CD4-positive, alpha-beta T cell (primary cell): ENCODE measurements around the gene NRXN3. TPM values are rescaled to one million over a fixed set of nuclear protein-coding genes. Genes with fewer than 3 reads are reported as not detected.
"Not testable (repeated sequence)": the region's sequence is repeated elsewhere in the genome, so short reads cannot be mapped to it uniquely, and the experiment has no call there.

Experiments used
- ATAC-seq: fragments of 200-7000 bp; cut with Tn5 transposase; one replicate; pipeline ENCODE4 v1.10.0; 2022; ENCODE audit warnings: mild to moderate bottlenecking; ENCODE audit not compliant: poor library complexity
- CTCF ChIA-PET: fragments of 350-600 bp; sonication (Branson Sonifier 250); formaldehyde crosslinking; loops from one replicate; lab custom pipeline; 2021; ENCODE audit warnings: antibody characterized with exemption, inconsistent platforms; lab: Charles Lee
- POLR2A ChIA-PET: fragments of 350-600 bp; sonication (Branson Sonifier 250); formaldehyde crosslinking; loops from one replicate; lab custom pipeline; 2021; ENCODE audit warnings: antibody characterized with exemption, inconsistent platforms; lab: Charles Lee
- DNase-seq, 14 experiments: peaks; one replicate each; pipeline ENCODE4 v3.0.0-alpha.2; 2013 to 2020; ENCODE audit warnings: mixed read lengths in 2 of 14
- H3K27ac ChIP-seq, 2 donors: one replicate each; pipeline versions ENCODE4 v1.5.1 to v1.7.0; 2013; ENCODE audit warnings: low read length in 2 of 2, low read depth in 1 of 2, mild to moderate bottlenecking in 1 of 2
- H3K27me3 ChIP-seq, 2 experiments: 1 replicate in 1 of 2; 2 replicates in 1 of 2; pipeline versions ENCODE4 v1.6.1 to v1.7.0; 2013; ENCODE audit warnings: low read length in 2 of 2, control low read depth in 1 of 2, mild to moderate bottlenecking in 1 of 2, moderate library complexity in 1 of 2; ENCODE audit not compliant: insufficient read depth in 2 of 2, control insufficient read depth in 1 of 2
- H3K36me3 ChIP-seq: one replicate; pipeline ENCODE4 v1.6.1; 2013; ENCODE audit warnings: low read length, control low read depth; ENCODE audit not compliant: insufficient read depth
- H3K4me1 ChIP-seq: one replicate; pipeline ENCODE4 v1.6.1; 2013; ENCODE audit warnings: low read length, control low read depth; ENCODE audit not compliant: insufficient read depth
- H3K4me3 ChIP-seq: one replicate; pipeline ENCODE4 v1.5.1; 2013; ENCODE audit warnings: mild to moderate bottlenecking, low read length, moderate library complexity
- H3K9me3 ChIP-seq, 2 experiments: 1 replicate in 1 of 2; 2 replicates in 1 of 2; pipeline versions ENCODE4 v1.6.1 to v1.7.0; 2013; ENCODE audit warnings: low read length in 2 of 2, mild to moderate bottlenecking in 2 of 2, control low read depth in 1 of 2, moderate library complexity in 1 of 2; ENCODE audit not compliant: control insufficient read depth in 1 of 2, insufficient read depth in 1 of 2
- H3K27ac Mint-ChIP-seq: one replicate; pipeline ENCODE4 v1.8.0; 2020; ENCODE audit warnings: mixed read lengths
- H3K27me3 Mint-ChIP-seq: one replicate; pipeline ENCODE4 v1.8.0; 2021; ENCODE audit warnings: mixed read lengths
- H3K36me3 Mint-ChIP-seq: one replicate; pipeline ENCODE4 v1.8.0; 2021; ENCODE audit warnings: low read depth, mixed read lengths
- H3K4me1 Mint-ChIP-seq: one replicate; pipeline ENCODE4 v1.8.0; 2021; ENCODE audit warnings: low read depth, mixed read lengths
- H3K4me3 Mint-ChIP-seq: one replicate; pipeline ENCODE4 v1.8.0; 2020; ENCODE audit warnings: mild to moderate bottlenecking, mixed read lengths
- H3K9me3 Mint-ChIP-seq: one replicate; pipeline ENCODE4 v1.8.0; 2020; ENCODE audit warnings: mixed read lengths
- intact Hi-C, 2 experiments: fragments of 100-400 bp; cut with DNase I in 1 of 2; cut with micrococcal nuclease in 1 of 2; formaldehyde crosslinking; loops; one replicate each; pipeline versions ENCODE4 v1.15.1 to v1.9.0; 2023 to 2025; cut with DNase I, micrococcal nuclease
- total RNA-seq, 174 experiments: library from RNA in 2 of 174; stranded (reverse) in 2 of 174; gene quantifications; one replicate each; pipeline ENCODE4 v1.2.3 and lab custom pipeline; 2021 to 2026
- TF ChIP-seq, protein P1 (sequence below): fragments of 200-600 bp; IDR thresholded peaks from one replicate; pipeline ENCODE4 v1.8.0; 2022; ENCODE audit warnings: antibody characterized with exemption, mild to moderate bottlenecking

NRXN3 gene
- total RNA-seq, 2 experiments from 2014 or later: not detected

DNA sequence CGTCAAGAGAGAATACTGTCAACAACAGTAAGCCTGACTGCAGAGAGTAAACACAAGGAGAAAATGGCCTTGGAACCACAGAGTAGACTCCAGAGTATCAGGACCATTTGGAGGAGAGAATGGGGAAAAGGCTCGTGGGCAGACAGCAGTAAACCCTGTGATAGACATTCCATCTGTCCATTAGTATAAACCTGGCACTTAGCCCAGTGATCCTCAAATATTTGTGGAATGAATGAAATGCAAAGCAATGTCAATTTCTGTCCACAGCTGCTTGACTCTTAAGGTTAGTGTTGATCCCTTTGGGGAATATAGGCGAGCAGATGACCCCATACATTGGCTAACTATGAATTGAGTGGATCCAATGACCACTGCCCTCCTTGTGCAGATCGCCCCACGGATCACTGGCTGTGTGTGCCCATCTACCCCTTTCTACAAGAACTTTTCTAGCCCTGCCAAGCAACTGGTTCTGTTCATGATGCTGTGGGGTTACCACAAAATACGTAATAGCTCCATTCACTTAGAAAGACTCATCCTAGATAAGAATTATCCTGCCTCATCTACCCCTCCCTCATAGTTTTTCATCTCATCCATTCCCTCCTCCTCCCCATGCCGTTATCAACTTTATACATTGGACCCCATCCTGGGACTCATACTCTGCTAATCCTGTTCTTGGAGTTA lies 846.8 kb downstream of the NRXN3 start:
- no peaks in the 10 kb centered on the region for H3K4me1 ChIP-seq
- H3K4me3 ChIP-seq: no peak overlapping the region
- no peaks in the 10 kb centered on the region for H3K36me3 ChIP-seq
- H3K4me1 Mint-ChIP-seq: no peaks in the 10 kb centered on the region
- ATAC-seq: no peak
- no peak for DNase-seq
- TF ChIP-seq, protein P1, sequence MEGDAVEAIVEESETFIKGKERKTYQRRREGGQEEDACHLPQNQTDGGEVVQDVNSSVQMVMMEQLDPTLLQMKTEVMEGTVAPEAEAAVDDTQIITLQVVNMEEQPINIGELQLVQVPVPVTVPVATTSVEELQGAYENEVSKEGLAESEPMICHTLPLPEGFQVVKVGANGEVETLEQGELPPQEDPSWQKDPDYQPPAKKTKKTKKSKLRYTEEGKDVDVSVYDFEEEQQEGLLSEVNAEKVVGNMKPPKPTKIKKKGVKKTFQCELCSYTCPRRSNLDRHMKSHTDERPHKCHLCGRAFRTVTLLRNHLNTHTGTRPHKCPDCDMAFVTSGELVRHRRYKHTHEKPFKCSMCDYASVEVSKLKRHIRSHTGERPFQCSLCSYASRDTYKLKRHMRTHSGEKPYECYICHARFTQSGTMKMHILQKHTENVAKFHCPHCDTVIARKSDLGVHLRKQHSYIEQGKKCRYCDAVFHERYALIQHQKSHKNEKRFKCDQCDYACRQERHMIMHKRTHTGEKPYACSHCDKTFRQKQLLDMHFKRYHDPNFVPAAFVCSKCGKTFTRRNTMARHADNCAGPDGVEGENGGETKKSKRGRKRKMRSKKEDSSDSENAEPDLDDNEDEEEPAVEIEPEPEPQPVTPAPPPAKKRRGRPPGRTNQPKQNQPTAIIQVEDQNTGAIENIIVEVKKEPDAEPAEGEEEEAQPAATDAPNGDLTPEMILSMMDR: no peak
- H3K27me3 Mint-ChIP-seq: peaks cover 5% of the 10 kb centered on the region
- H3K9me3 ChIP-seq: no peaks in the 10 kb centered on the region
- no peak overlapping the region for H3K27ac ChIP-seq
- POLR2A ChIA-PET: no interaction called here
- peaks cover 2% of the 10 kb centered on the region for H3K9me3 Mint-ChIP-seq
- no peak overlapping the region for H3K27ac Mint-ChIP-seq
- no peaks in the 10 kb centered on the region for H3K27me3 ChIP-seq
- intact Hi-C loops: no loop called here
- H3K4me3 Mint-ChIP-seq: no peak overlapping the region
- CTCF ChIA-PET: no interaction called here
- H3K36me3 Mint-ChIP-seq: no peaks in the 10 kb centered on the region

DNA sequence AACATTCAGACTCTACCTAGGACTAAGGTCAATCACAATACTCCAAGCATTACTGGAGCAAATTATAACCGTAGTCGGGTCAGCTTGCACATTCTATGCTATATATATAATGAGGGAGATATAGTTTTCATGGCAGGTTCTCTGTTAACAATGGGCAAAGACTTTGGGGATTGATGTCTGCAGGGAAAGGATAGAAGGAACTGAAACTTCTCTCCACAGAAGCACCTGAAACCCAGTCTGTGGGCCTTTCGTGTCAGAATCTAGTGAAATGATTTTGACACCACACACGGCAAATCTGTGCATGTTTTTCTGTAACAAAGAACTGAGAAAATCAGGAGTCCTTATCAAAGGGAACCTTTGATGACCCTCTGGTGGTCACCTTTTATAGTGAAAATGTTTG lies 847.4 kb downstream of the NRXN3 start:
- Histone ChIP-seq H3K36me3 (no peaks in the 10 kb centered on the region), H3K27ac (no peak overlapping the region), H3K27me3 (no peaks in the 10 kb centered on the region), H3K4me1 (no peaks in the 10 kb centered on the region), H3K4me3 (no peak overlapping the region), H3K9me3 (no peaks in the 10 kb centered on the region)
- Mint-ChIP-seq H3K9me3 (peaks cover 2% of the 10 kb centered on the region), H3K36me3 (no peaks in the 10 kb centered on the region), H3K4me1 (no peaks in the 10 kb centered on the region), H3K4me3 (no peak overlapping the region), H3K27me3 (peaks cover 5% of the 10 kb centered on the region), H3K27ac (no peak overlapping the region)
- CTCF ChIA-PET: no interaction called here
- ATAC-seq: no peak
- DNase-seq: no peak
- TF ChIP-seq, protein P1: no peak
- POLR2A ChIA-PET: no interaction called here
- intact Hi-C loops: no loop called here

DNA sequence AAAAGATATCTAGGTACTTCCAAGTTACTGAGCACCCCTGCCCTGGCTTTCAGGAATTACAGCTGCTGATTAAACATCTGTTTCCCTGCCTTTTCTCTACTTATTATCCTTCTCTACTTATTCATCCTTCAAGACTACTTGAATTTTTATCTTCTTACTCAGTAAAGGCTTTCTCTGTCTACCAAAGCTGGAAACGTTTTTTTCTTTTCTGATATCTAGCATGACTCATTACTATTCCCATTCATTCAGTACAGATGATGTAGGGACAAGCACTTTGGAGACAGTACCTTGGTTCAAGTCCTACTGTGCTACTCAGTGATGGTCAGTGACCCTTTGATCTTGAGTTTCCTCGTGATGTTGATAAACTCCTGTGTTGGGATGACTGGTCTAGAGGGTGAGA lies 848.7 kb downstream of the NRXN3 start:
- intact Hi-C loops: no loop called here
- ATAC-seq (no peak), DNase-seq (no peak)
- POLR2A ChIA-PET: no interaction called here
- no peak overlapping the region for H3K27ac ChIP-seq
- TF ChIP-seq, protein P1: no peak
- H3K36me3 Mint-ChIP-seq: no peaks in the 10 kb centered on the region
- H3K4me3 Mint-ChIP-seq: no peak overlapping the region
- H3K27ac Mint-ChIP-seq: no peak overlapping the region
- CTCF ChIA-PET: no interaction called here
- peaks cover 2% of the 10 kb centered on the region for H3K9me3 Mint-ChIP-seq
- H3K27me3 ChIP-seq: no peaks in the 10 kb centered on the region
- H3K27me3 Mint-ChIP-seq: peaks cover 5% of the 10 kb centered on the region
- H3K9me3 ChIP-seq: no peaks in the 10 kb centered on the region
- H3K4me1 ChIP-seq: no peaks in the 10 kb centered on the region
- H3K36me3 ChIP-seq: no peaks in the 10 kb centered on the region
- no peak overlapping the region for H3K4me3 ChIP-seq
- H3K4me1 Mint-ChIP-seq: no peaks in the 10 kb centered on the region

DNA sequence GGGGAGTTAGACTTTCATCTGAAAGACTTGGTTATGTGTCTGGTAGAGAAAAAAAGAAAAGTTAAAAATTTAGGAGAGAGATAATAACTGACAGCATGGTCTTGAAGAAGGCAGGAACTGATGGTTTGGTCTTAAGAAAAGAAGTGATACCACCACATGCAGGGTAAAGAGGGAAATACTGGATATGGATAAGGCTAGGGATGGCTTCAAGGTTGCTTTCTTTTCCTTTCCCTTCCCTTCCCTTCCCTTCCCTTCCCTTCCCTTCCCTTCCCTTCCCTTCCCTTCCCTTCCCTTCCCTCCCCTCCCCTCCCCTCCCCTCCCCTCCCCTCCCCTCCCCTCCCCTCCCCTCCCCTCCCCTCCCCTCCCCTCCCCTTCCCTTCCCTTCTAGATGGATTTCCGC lies 849.7 kb downstream of the NRXN3 start:
- DNase-seq, H3K9me3 Mint-ChIP-seq, H3K27ac Mint-ChIP-seq, intact Hi-C loops, H3K4me3 Mint-ChIP-seq, H3K36me3 ChIP-seq, H3K27me3 Mint-ChIP-seq, H3K4me1 Mint-ChIP-seq, H3K4me3 ChIP-seq, ATAC-seq, H3K9me3 ChIP-seq, H3K4me1 ChIP-seq, H3K27me3 ChIP-seq, POLR2A ChIA-PET, H3K36me3 Mint-ChIP-seq, CTCF ChIA-PET, H3K27ac ChIP-seq: not testable (repeated sequence)
